GM18873 (cell line): Measurements from ENCODE around the gene STOX2.

Experiments
- ATAC-seq: cut with Tn5 transposase; IDR thresholded peaks from one replicate; pipeline ENCODE4 v1.9.1; 2021; ENCODE audit warnings: mild to moderate bottlenecking, moderate library complexity, moderate number of reproducible peaks; ENCODE audit not compliant: unreplicated experiment, low FRiP score

Gene STOX2

GRCh38 chr4:184066584-184067300, 161.6 kb downstream of the STOX2 start:
- no peak for ATAC-seq

GRCh38 chr4:184067931-184068554, 162.9 kb downstream of the STOX2 start:
- ATAC-seq = no peak
